MM.1S (cell line): ENCODE measurements around the gene CACHD1.

ENCODE experiments used
- DNase-seq: peaks from one replicate; pipeline ENCODE4 v3.0.0-alpha.2; 2015
- H2AFZ ChIP-seq: fragments of 300-600 bp; sonication (generic); 2 replicates; pipeline ENCODE4 v1.6.0; 2016; ENCODE audit warnings: antibody characterized with exemption, low read length
- H3F3A ChIP-seq: fragments of 300-600 bp; sonication (generic); 2 replicates; pipeline ENCODE4 v1.6.1; 2016; ENCODE audit warnings: mild to moderate bottlenecking, antibody characterized with exemption, low read length, moderate library complexity, mixed read lengths; ENCODE audit not compliant: insufficient read depth
- H3K27ac ChIP-seq: fragments of 300-600 bp; sonication (generic); 2 replicates; pipeline ENCODE4 v1.5.1; 2016; ENCODE audit warnings: mild to moderate bottlenecking, low read length
- H3K27me3 ChIP-seq: fragments of 300-600 bp; sonication (generic); replicated peaks from 2 replicates; pipeline ENCODE4 v1.6.0; 2016; ENCODE audit warnings: low read length; ENCODE audit not compliant: insufficient read depth
- H3K36me3 ChIP-seq: fragments of 300-600 bp; sonication (generic); replicated peaks from 2 replicates; pipeline ENCODE4 v1.6.1; 2016; ENCODE audit warnings: mild to moderate bottlenecking, low read length, mixed read lengths; ENCODE audit not compliant: insufficient read depth
- H3K4me1 ChIP-seq: fragments of 300-600 bp; sonication (generic); 2 replicates; pipeline ENCODE4 v1.6.1; 2016; ENCODE audit warnings: low read length, mixed read lengths
- H3K4me2 ChIP-seq: fragments of 300-600 bp; sonication (generic); 2 replicates; pipeline ENCODE4 v1.6.0; 2016; ENCODE audit warnings: low read depth, low read length
- H3K4me3 ChIP-seq: fragments of 300-600 bp; sonication (generic); 2 replicates; pipeline ENCODE4 v1.5.1; 2016; ENCODE audit warnings: low read length, mixed read lengths
- H3K79me2 ChIP-seq: fragments of 300-600 bp; sonication (generic); 2 replicates; pipeline ENCODE4 v1.6.1; 2016; ENCODE audit warnings: mixed run types, low read length, mixed read lengths
- H3K9ac ChIP-seq: fragments of 300-600 bp; sonication (generic); 2 replicates; pipeline ENCODE4 v1.6.1; 2016; ENCODE audit warnings: low read length, mixed read lengths
- H3K9me2 ChIP-seq: fragments of 300-600 bp; sonication (generic); replicated peaks from 2 replicates; pipeline ENCODE4 v1.6.1; 2016; ENCODE audit warnings: mild to moderate bottlenecking, low read length, mixed read lengths; ENCODE audit not compliant: insufficient read depth
- H3K9me3 ChIP-seq: fragments of 300-600 bp; sonication (generic); replicated peaks from 2 replicates; pipeline ENCODE4 v1.6.1; 2016; ENCODE audit warnings: mild to moderate bottlenecking, low read length, mixed read lengths; ENCODE audit not compliant: insufficient read depth
- H4K20me1 ChIP-seq: fragments of 300-600 bp; sonication (generic); 2 replicates; pipeline ENCODE4 v1.6.1; 2016; ENCODE audit warnings: mild to moderate bottlenecking, low read length, moderate library complexity, mixed read lengths; ENCODE audit not compliant: insufficient read depth
- EZH2 ChIP-seq: fragments of 300-600 bp; sonication (generic); optimal IDR thresholded peaks from 2 replicates; pipeline ENCODE3; 2017; ENCODE audit warnings: low read depth, mild to moderate bottlenecking, antibody characterized with exemption, low read length, mixed read lengths
- EZH2phosphoT487 ChIP-seq: fragments of 300-600 bp; sonication (generic); IDR thresholded peaks from 2 replicates; pipeline ENCODE4 v1.6.1; 2018; ENCODE audit warnings: antibody characterized with exemption, low read length
- TF ChIP-seq, protein P1 (sequence below): fragments of 300-600 bp; sonication (generic); IDR thresholded peaks from 2 replicates; pipeline ENCODE4 v1.5.1; 2016; ENCODE audit warnings: antibody characterized with exemption, low read length, mixed read lengths

The CACHD1 gene

DNA sequence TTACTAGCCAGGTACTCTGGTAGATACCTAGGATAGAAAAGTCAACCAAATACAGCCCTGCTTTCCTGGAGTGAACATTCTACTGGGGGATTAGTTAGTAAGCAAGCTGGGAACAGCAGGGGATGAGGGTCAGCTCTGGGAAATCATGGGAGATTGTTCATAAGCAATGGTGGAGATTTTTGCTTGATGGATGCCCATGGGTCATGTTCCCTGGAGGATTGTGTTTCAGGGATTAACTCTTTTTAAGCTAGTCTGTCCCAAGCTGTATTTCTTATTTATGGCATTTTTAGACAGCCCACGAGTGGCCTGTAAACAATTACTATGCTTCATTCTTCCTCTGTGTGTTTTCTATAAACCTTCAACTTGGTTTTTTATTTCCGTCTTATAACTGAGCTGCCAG is 18.9 kb downstream of the CACHD1 start:
- no peak overlapping the region for H3K4me3 ChIP-seq
- no peaks in the 10 kb centered on the region for H4K20me1 ChIP-seq
- no peaks in the 10 kb centered on the region for H3K9me3 ChIP-seq
- no peak overlapping the region for H2AFZ ChIP-seq
- no peak for DNase-seq
- no peaks in the 10 kb centered on the region for H3K36me3 ChIP-seq
- H3K4me2 ChIP-seq: no peak overlapping the region
- no peaks in the 10 kb centered on the region for H3K79me2 ChIP-seq
- no peak overlapping the region for H3K27ac ChIP-seq
- no peaks in the 10 kb centered on the region for H3K4me1 ChIP-seq
- H3K27me3 ChIP-seq: no peaks in the 10 kb centered on the region
- H3K9me2 ChIP-seq: no peaks in the 10 kb centered on the region
- no peak overlapping the region for H3K9ac ChIP-seq
- TF ChIP-seq EZH2 (no peak), EZH2phosphoT487 (no peak)
- TF ChIP-seq, protein P1, sequence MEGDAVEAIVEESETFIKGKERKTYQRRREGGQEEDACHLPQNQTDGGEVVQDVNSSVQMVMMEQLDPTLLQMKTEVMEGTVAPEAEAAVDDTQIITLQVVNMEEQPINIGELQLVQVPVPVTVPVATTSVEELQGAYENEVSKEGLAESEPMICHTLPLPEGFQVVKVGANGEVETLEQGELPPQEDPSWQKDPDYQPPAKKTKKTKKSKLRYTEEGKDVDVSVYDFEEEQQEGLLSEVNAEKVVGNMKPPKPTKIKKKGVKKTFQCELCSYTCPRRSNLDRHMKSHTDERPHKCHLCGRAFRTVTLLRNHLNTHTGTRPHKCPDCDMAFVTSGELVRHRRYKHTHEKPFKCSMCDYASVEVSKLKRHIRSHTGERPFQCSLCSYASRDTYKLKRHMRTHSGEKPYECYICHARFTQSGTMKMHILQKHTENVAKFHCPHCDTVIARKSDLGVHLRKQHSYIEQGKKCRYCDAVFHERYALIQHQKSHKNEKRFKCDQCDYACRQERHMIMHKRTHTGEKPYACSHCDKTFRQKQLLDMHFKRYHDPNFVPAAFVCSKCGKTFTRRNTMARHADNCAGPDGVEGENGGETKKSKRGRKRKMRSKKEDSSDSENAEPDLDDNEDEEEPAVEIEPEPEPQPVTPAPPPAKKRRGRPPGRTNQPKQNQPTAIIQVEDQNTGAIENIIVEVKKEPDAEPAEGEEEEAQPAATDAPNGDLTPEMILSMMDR: no peak
- H3F3A ChIP-seq: no peaks in the 10 kb centered on the region

DNA sequence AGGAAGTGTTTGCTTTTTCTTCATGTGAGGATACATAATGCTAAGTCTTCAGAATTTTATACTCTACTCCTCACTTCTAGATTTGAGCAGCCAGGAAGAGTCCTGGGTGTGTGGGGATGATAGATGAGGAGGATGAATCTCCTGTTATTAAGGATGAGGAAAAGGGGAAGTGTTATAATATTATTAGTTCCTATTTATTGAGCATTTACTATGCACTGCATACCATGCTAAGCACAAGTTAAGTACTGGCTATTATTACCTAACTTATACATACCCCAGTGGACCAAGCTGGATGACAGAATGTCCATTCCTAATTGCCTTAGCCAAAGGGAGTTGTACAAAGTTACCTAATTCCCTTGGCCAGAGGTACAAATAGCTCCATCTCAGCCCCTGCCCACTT is 19.8 kb downstream of the CACHD1 start:
- H3K9ac ChIP-seq: no peak overlapping the region

DNA sequence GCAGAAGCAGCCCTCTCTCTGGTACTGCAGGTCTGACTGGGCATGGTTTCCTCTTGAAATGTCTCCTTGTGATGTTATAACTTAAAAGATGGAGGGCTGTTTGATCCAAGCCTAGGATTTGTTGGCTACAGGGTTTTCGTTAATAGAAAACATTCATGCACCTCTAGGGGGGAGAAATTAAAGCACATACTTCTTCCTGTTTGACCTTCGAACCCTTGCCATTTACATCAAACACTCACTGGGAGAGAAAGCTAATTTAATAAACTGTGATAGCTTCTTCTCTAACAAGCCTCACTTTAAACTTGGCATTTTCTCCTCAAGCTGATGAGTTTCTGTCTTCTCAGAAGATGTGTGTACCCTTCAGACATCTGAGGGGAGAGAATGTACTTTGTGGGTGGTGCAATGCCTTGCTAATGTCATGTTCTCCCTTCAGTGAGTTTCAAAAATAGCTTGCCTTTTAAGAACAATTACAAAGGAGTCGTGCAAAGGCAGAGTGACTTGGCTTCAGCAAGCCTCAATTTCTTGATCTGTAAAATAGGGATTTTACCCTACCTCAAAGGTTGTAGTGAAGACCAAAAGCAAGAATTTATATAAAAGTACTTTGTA is 20.4 kb downstream of the CACHD1 start:
- Histone ChIP-seq H3K4me1 (0 out of 2 replicates have a peak, but pooled peaks cover 4% of the 10 kb centered on the region), H3K27me3 (no peaks in the 10 kb centered on the region), H3K4me2 (no peak overlapping the region), H3K36me3 (no peaks in the 10 kb centered on the region), H3K9me3 (no peaks in the 10 kb centered on the region), H4K20me1 (no peaks in the 10 kb centered on the region), H3K27ac (no peak overlapping the region), H2AFZ (no peak overlapping the region), H3K4me3 (no peak overlapping the region), H3K9me2 (no peaks in the 10 kb centered on the region), H3K9ac (no peak overlapping the region), H3F3A (no peaks in the 10 kb centered on the region; the same call in 1 of the 2 replicates), H3K79me2 (no peaks in the 10 kb centered on the region)
- TF ChIP-seq, protein P1: no peak
- TF ChIP-seq EZH2 (no peak), EZH2phosphoT487 (no peak)
- no peak for DNase-seq

More for the DNA sequence above, 19.8 kb downstream of the CACHD1 start:
- no peak overlapping the region for H3K4me3 ChIP-seq
- H3K4me1 ChIP-seq: no peaks in the 10 kb centered on the region
- H3K27me3 ChIP-seq: no peaks in the 10 kb centered on the region
- no peaks in the 10 kb centered on the region for H3K9me3 ChIP-seq
- no peaks in the 10 kb centered on the region; the same call in 1 of the 2 replicates for H3F3A ChIP-seq
- TF ChIP-seq EZH2phosphoT487: no peak
- TF ChIP-seq, protein P1: no peak
- no peak for TF ChIP-seq EZH2
- H3K4me2 ChIP-seq: no peak overlapping the region
- no peak overlapping the region for H2AFZ ChIP-seq
- H3K27ac ChIP-seq: no peak overlapping the region
- no peaks in the 10 kb centered on the region for H3K36me3 ChIP-seq
- H3K79me2 ChIP-seq: no peaks in the 10 kb centered on the region
- DNase-seq: no peak
- no peaks in the 10 kb centered on the region for H4K20me1 ChIP-seq
- no peaks in the 10 kb centered on the region for H3K9me2 ChIP-seq
